H1 (cell line): ENCODE data around the gene POLRMT. TPM values are rescaled to one million over a fixed set of nuclear protein-coding genes. Genes with fewer than 3 reads are reported as not detected.

Experiments
- CTCF ChIA-PET: fragments of 300-600 bp; sonication (Branson Sonifier 250); formaldehyde crosslinking; loops from one replicate; lab custom pipeline; 2021; ENCODE audit not compliant: partially characterized antibody; lab: Charles Lee
- POLR2A ChIA-PET: fragments of 300-600 bp; sonication (Branson Sonifier 250); formaldehyde crosslinking; loops from one replicate; lab custom pipeline; 2021; ENCODE audit warnings: inconsistent platforms; ENCODE audit not compliant: partially characterized antibody; lab: Charles Lee
- DNase-seq, 2 experiments: peaks; one replicate each; pipeline versions ENCODE4 v3.0.0 to v3.0.0-alpha.2; 2010 to 2022; ENCODE audit warnings: low spot score in 2 of 2, low read depth in 1 of 2, mixed read lengths in 1 of 2
- FAIRE-seq: peaks from 2 replicates; lab custom pipeline; 2011; peaks lifted over from hg19 to GRCh38; lab: Jason Lieb, UNC
- H2AFZ ChIP-seq: 2 replicates; pipeline ENCODE4 v1.8.1; 2012; ENCODE audit warnings: low read length, inconsistent platforms
- H2AK5ac ChIP-seq: 2 replicates; pipeline ENCODE4 v1.6.1; 2013; ENCODE audit warnings: low read depth, low read length
- H2BK120ac ChIP-seq: replicated peaks from 2 replicates; pipeline ENCODE3; 2013; ENCODE audit warnings: low read depth, low read length, inconsistent platforms
- H2BK12ac ChIP-seq: 2 replicates; pipeline ENCODE4 v1.6.1; 2013; ENCODE audit warnings: low read depth, low read length
- H2BK15ac ChIP-seq: 2 replicates; pipeline ENCODE4 v1.6.1; 2013; ENCODE audit warnings: low read length
- H2BK20ac ChIP-seq: 2 replicates; pipeline ENCODE4 v1.6.1; 2013; ENCODE audit warnings: low read length
- H2BK5ac ChIP-seq: 2 replicates; pipeline ENCODE4 v1.6.1; 2013; ENCODE audit warnings: low read depth, low read length
- H3K14ac ChIP-seq: 2 replicates; pipeline ENCODE4 v1.6.1; 2013; ENCODE audit warnings: inconsistent platforms; ENCODE audit not compliant: insufficient read length
- H3K18ac ChIP-seq: 2 replicates; pipeline ENCODE4 v1.6.1; 2013; ENCODE audit warnings: low read length; ENCODE audit errors: extremely low read depth
- H3K23ac ChIP-seq: 2 replicates; pipeline ENCODE4 v1.6.1; 2013; ENCODE audit warnings: inconsistent platforms; ENCODE audit not compliant: insufficient read length
- H3K23me2 ChIP-seq: 2 replicates; pipeline ENCODE4 v1.6.1; 2013; ENCODE audit warnings: low read depth, low read length
- H3K27ac ChIP-seq: 2 replicates; pipeline ENCODE4 v1.6.1; 2011; ENCODE audit warnings: low read depth, low read length, inconsistent platforms
- H3K27me3 ChIP-seq, 4 experiments: replicated peaks in 1 of 4; 1 replicate in 1 of 4; 2 replicates in 3 of 4; pipeline versions ENCODE4 v1.6.1 to v1.8.1; 2011 to 2013; ENCODE audit warnings: low read length in 3 of 4, mild to moderate bottlenecking in 3 of 4, inconsistent platforms in 2 of 4, mixed read lengths in 2 of 4, moderate library complexity in 1 of 4; ENCODE audit not compliant: control insufficient read depth in 3 of 4, insufficient read depth in 3 of 4; ENCODE audit errors: extremely low read depth in 1 of 4
- H3K36me3 ChIP-seq, 4 experiments: 2 replicates each; pipeline versions ENCODE4 v1.6.1 to v1.8.1; 2011 to 2013; ENCODE audit warnings: mild to moderate bottlenecking in 4 of 4, low read length in 3 of 4, moderate library complexity in 2 of 4, control low read depth in 1 of 4, inconsistent platforms in 1 of 4; ENCODE audit not compliant: insufficient read depth in 4 of 4, control insufficient read depth in 2 of 4
- H3K4ac ChIP-seq: replicated peaks from 2 replicates; pipeline ENCODE3; 2013; ENCODE audit warnings: low read length, low read depth, mixed read lengths, inconsistent platforms; ENCODE audit not compliant: insufficient read length
- H3K4me1 ChIP-seq, 4 experiments: replicated peaks in 1 of 4; 1 replicate in 1 of 4; 2 replicates in 3 of 4; pipeline versions ENCODE4 v1.6.1 to v1.8.1; 2011 to 2013; ENCODE audit warnings: low read length in 3 of 4, inconsistent platforms in 2 of 4, mixed read lengths in 1 of 4; ENCODE audit not compliant: insufficient read depth in 4 of 4, control insufficient read depth in 3 of 4
- H3K4me2 ChIP-seq, 2 experiments: 2 replicates each; pipeline versions ENCODE4 v1.6.1 to v1.8.1; 2011 to 2013; ENCODE audit warnings: low read depth in 2 of 2, low read length in 2 of 2, control low read depth in 1 of 2, inconsistent platforms in 1 of 2, mild to moderate bottlenecking in 1 of 2; ENCODE audit not compliant: insufficient read depth in 1 of 2
- H3K4me3 ChIP-seq, 4 experiments: fragments of 200-600, 300-600 bp in 1 of 4; sonication (generic), shearing (Covaris generic), sonication (Bioruptor Twin) in 1 of 4; 2 replicates each; pipeline versions ENCODE4 v1.5.1 to v1.8.1; 2011 to 2016; ENCODE audit warnings: low read length in 4 of 4, low read depth in 3 of 4, control low read depth in 2 of 4, inconsistent platforms in 2 of 4, mild to moderate bottlenecking in 2 of 4, mixed read lengths in 1 of 4, moderate library complexity in 1 of 4; ENCODE audit not compliant: insufficient read depth in 2 of 4; ENCODE audit errors: extremely low read depth in 1 of 4
- H3K56ac ChIP-seq: replicated peaks from 2 replicates; pipeline ENCODE3; 2013; ENCODE audit warnings: low read depth, mild to moderate bottlenecking, mixed read lengths, low read length, inconsistent platforms; ENCODE audit not compliant: insufficient read length
- H3K79me1 ChIP-seq: 2 replicates; pipeline ENCODE4 v1.6.1; 2013; ENCODE audit warnings: low read depth, low read length, control low read depth
- H3K79me2 ChIP-seq, 2 experiments: 2 replicates each; pipeline versions ENCODE4 v1.6.1 to v1.8.1; 2012 to 2013; ENCODE audit warnings: low read length in 2 of 2, mild to moderate bottlenecking in 2 of 2, inconsistent platforms in 1 of 2; ENCODE audit not compliant: insufficient read depth in 2 of 2, control insufficient read depth in 1 of 2
- H3K9ac ChIP-seq, 4 experiments: replicated peaks in 1 of 4; 1 replicate in 1 of 4; 2 replicates in 3 of 4; pipeline versions ENCODE4 v1.6.1 to v1.8.1; 2011 to 2013; ENCODE audit warnings: low read depth in 3 of 4, low read length in 3 of 4, control low read depth in 2 of 4, mild to moderate bottlenecking in 2 of 4, moderate library complexity in 2 of 4, inconsistent platforms in 1 of 4; ENCODE audit errors: extremely low read depth in 1 of 4
- H3K9me3 ChIP-seq, 2 experiments: 2 replicates each; pipeline versions ENCODE4 v1.6.1 to v1.8.1; 2012 to 2013; ENCODE audit warnings: mild to moderate bottlenecking in 2 of 2, moderate library complexity in 2 of 2, control low read depth in 1 of 2, inconsistent platforms in 1 of 2, low read depth in 1 of 2, low read length in 1 of 2, mixed read lengths in 1 of 2; ENCODE audit not compliant: insufficient read depth in 2 of 2
- H4K20me1 ChIP-seq, 2 experiments: replicated peaks in 1 of 2; 2 replicates each; pipeline versions ENCODE3 to v1.8.1; 2011 to 2013; ENCODE audit warnings: inconsistent platforms in 2 of 2, low read length in 2 of 2, mild to moderate bottlenecking in 1 of 2; ENCODE audit not compliant: insufficient read depth in 2 of 2, control insufficient read depth in 1 of 2
- H4K5ac ChIP-seq: 2 replicates; pipeline ENCODE4 v1.6.1; 2013; ENCODE audit warnings: low read length, low read depth, mixed read lengths, inconsistent platforms; ENCODE audit not compliant: insufficient read length
- H4K8ac ChIP-seq: 2 replicates; pipeline ENCODE4 v1.8.0; 2013; ENCODE audit warnings: mild to moderate bottlenecking, moderate library complexity, low read length, inconsistent platforms; ENCODE audit not compliant: insufficient read depth; ENCODE audit errors: extremely low read depth
- H4K91ac ChIP-seq: replicated peaks from 2 replicates; pipeline ENCODE3; 2013; ENCODE audit warnings: low read length, mixed read lengths, inconsistent platforms; ENCODE audit not compliant: insufficient read length
- FOSL1 ChIP-seq: IDR thresholded peaks from 2 replicates; pipeline ENCODE4 v1.6.1; 2011; ENCODE audit warnings: mild to moderate bottlenecking, low read depth, low read length, moderate library complexity; ENCODE audit not compliant: insufficient read depth
- TAF7 ChIP-seq: optimal IDR thresholded peaks from 2 replicates; pipeline ENCODE3; 2011; ENCODE audit warnings: low read depth, mild to moderate bottlenecking, inconsistent platforms, low read length, moderate library complexity, borderline replicate concordance
- TBP ChIP-seq: IDR thresholded peaks from 2 replicates; pipeline ENCODE4 v1.6.1; 2011; ENCODE audit warnings: low read depth, low read length, improper control_type of control experiment
- WGBS, 2 experiments: shearing (Covaris generic) in 1 of 2; methylation state at CpG; one replicate each; pipeline versions ENCODE4 v1.1.6 to v1.1.7; 2013 to 2015; ENCODE audit warnings: low lambda C conversion rate in 2 of 2, mixed read lengths in 2 of 2, inconsistent platforms in 1 of 2, low coverage in 1 of 2, missing lambda C conversion rate in 1 of 2; ENCODE audit not compliant: insufficient replicate concordance in 2 of 2, insufficient coverage in 1 of 2, insufficient read length in 1 of 2; ENCODE audit errors: extremely low coverage in 1 of 2, missing lambda C conversion rate in 1 of 2; 5-methylcytosine and 5-hydroxymethylcytosine counted together
- polyA plus RNA-seq, 7 experiments: library from polyadenylated mRNA; depleted of rRNA in 3 of 7; stranded (reverse) in 5 of 7; unstranded in 2 of 7; fragments of >200 nt in 5 of 7; fragments of 200-250 nt in 2 of 7; gene quantifications; 1 replicate in 5 of 7; 2 replicates in 1 of 7; 4 replicates in 1 of 7; pipeline versions ENCODE4 v1.2.1 to v1.2.3, GENCODE V29; 2011 to 2013; ENCODE audit warnings: missing spikeins in 2 of 7, mixed read lengths in 2 of 7
- total RNA-seq: library from RNA; stranded (reverse); fragmentation: NEBNext Ultra II Directional; extraction: Animal tissue kit (Norgen Biotek cat#: 25700); gene quantifications from 2 replicates; pipeline ENCODE4 v1.2.1, GENCODE V29; 2021

Gene POLRMT
- total and polyA plus RNA-seq, 2 of the 8 experiments (the other 6 are each of a cell fraction or from before 2014, with no cell fraction given), result 93.0 to 111 TPM

DNA sequence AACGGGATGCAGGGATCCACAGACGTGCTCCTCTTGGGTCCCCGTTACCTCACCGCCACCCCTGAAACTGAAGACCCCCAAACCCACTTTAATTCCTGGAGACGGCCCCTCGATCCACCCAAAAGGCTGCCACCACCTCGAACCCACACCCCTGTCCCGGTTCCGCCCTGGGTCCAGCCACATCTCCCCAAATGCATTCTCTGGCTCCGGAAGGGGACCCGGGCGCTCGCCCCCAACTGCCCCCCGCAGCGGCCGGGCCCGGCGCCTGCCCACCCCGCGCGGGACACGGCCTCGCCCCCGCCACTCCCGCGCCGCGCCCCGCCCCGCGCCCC, 42.6 kb upstream of the POLRMT start:
- peak overlapping the region in 1 of 4 experiments; percentile 15; a peak in 1 of 8 replicates for H3K4me3 ChIP-seq
- peaks cover 0 to 22% (median 10%) of the 10 kb centered on the region in 4 experiments; a peak in 5 of 7 replicates for H3K27me3 ChIP-seq

More for the DNA sequence above, 42.6 kb upstream of the POLRMT start:
- no peak overlapping the region for H3K27ac ChIP-seq
- no peak overlapping the region for H4K91ac ChIP-seq
- DNase-seq (no peak), FAIRE-seq (no peak)
- no peak overlapping the region for H3K9ac ChIP-seq
- no peak overlapping the region for H3K14ac ChIP-seq
- H3K79me1 ChIP-seq, result 0 out of 2 replicates have a peak, but pooled peaks cover 3% of the 10 kb centered on the region
- H3K9me3 ChIP-seq, result no peaks in the 10 kb centered on the region
- H3K23ac ChIP-seq, result no peak overlapping the region
- TF ChIP-seq FOSL1 (no peak), TBP (no peak), TAF7 (no peak)
- no peak overlapping the region for H2BK12ac ChIP-seq
- CTCF ChIA-PET, result interaction anchor here (0.6 to 1.3 kb wide), 6 partner anchors 27 to 1483 kb away, joined by 3 to 5 read pairs (median 3); no protein-coding TSS in a partner anchor
- no peaks in the 10 kb centered on the region for H3K36me3 ChIP-seq
- H3K23me2 ChIP-seq, result peaks cover 6% of the 10 kb centered on the region; the same call in 1 of the 2 replicates
- H2AFZ ChIP-seq, result no peak overlapping the region
- no peak overlapping the region for H2BK15ac ChIP-seq
- peaks cover 0 to 10% (median 1%) of the 10 kb centered on the region in 4 experiments; a peak in 4 of 7 replicates for H3K4me1 ChIP-seq
- no peak overlapping the region for H2AK5ac ChIP-seq
- WGBS, 2 experiments, result 73% methylated on average over 8 of the region's 31 CpGs; no CpG with 5 or more reads in 1 of the 2 experiments
- POLR2A ChIA-PET, result interaction anchor here (0.8 to 1.5 kb wide), 5 partner anchors 13 to 92 kb away, joined by 3 to 10 read pairs (median 3); partner anchors contain the start of genes PALM and RNF126
- H3K4ac ChIP-seq, result no peak overlapping the region
- H2BK20ac ChIP-seq, result no peak overlapping the region
- no peak overlapping the region for H4K5ac ChIP-seq
- H2BK5ac ChIP-seq, result no peak overlapping the region
- no peak overlapping the region for H3K18ac ChIP-seq
- H3K4me2 ChIP-seq, result peak overlapping the region; percentile 24 to 42; a peak in 2 of 4 replicates
- H4K20me1 ChIP-seq, result peaks cover 0 to 7% of the 10 kb centered on the region in 2 experiments
- H4K8ac ChIP-seq, result no peak overlapping the region
- H2BK120ac ChIP-seq, result no peak overlapping the region
- H3K56ac ChIP-seq, result no peak overlapping the region
- no peaks in the 10 kb centered on the region for H3K79me2 ChIP-seq
